GM13977 (cell line): Measurements from ENCODE around the gene EFCAB13.

ENCODE experiments used
- DNase-seq: peaks from one replicate; pipeline ENCODE4 v3.0.0; 2012; ENCODE audit warnings: low spot score
- in situ Hi-C: fragments of 300-500 bp; cut with MboI; formaldehyde crosslinking; loops from one replicate; pipeline ENCODE4 v1.12.0; 2022; ENCODE audit warnings: low sequenced_read_pairs, low pct_unique_long_range_greater_than_20kb, mixed read lengths, inconsistent platforms; ENCODE audit not compliant: unreplicated experiment
- TF ChIP-seq, protein P1 (sequence below): IDR thresholded peaks from 2 replicates; pipeline ENCODE4 v1.5.1; 2012; ENCODE audit warnings: mild to moderate bottlenecking, control low read depth; ENCODE audit not compliant: insufficient read depth; ENCODE audit errors: extremely low read depth, missing control alignments

The EFCAB13 gene, protein sequence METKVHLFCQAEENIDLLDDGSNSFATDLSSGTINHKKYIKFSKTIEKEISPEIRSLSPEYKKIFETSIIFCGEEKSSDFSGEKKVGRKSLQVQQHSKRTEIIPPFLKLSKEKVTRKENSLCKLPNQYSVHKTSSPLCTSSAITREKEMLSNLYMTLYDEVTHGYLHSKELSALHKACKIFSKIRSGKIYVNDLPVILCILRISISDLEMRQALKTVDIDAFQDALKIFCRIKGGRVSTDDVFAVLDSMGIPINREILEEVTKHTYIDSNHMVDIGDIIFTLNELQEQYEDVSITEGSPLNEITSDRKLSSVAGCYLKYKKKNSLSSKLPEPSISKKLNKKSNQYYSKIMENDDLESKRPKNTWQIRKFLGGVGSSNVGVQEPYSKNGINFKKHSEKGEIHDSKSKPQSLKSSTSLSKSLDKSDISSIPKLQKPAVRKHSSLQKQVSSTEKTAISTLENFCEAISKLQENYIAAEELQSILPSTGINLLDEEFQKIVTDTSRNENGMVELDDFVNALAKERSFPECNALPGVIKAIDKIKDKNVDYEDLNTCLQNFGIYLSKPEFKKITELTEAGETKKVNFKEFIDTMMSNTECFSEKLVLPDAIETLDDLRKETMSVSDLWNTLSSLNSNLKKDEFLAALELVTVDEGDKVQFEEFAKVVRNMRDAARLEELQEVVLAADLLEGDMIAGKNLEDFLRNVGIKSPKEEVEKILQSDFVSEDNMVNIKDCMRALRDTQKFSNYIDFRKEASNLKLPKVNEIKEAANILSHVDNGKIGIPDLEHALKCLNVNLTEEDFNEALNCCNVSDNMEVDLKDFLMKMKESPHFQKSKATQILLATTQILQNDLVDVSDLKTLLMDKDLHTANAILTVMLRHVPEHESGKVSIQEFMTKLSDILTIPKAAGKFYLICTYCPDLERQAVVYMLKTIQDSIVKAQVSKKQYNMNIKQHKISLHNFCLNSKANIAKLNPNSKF

DNA sequence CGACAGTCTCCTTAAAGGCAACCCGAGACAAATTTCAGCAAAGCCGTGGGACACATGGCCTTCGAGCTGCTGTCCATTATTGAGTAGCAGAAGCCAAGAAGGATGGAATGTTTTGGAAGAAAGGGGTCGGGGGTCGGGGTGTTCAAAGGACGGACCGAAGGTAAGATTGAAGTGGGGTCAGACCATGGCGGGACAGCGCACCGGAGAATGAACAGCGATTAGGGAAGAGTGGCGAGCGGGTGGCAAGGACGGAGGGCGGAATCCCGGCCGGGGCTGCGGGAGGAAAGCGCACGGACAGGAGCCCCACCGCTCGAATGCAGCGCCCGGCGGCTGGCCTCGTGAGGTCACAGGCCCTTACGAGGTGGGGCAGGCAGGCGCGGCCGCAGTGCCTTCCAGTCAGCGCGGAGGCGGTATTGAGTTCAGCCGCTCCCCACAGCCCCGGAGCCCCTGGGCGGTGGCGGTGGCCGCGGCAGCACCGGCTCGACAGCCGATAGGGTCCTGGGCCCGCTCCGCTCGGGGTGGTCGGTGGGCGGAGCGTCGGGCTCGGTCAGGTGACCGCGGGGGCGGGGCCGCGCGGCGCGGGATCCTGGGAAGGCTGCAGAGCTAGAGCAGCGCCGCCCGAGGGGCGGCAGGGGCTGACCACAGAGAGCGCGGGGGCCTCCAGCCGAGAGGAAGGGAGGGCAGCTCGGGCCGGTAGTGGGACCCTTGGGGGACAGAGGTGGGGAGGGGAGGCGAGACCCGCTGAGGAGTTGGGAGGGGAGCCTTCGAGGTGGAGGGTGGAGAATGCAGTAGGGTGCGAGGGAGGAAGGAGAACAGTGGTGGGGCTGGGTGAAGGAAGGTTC, at the start of gene EFCAB13:
EFCAB13 (plus strand) TSS at position 574 of the 842 bp plus-strand sequence. CDS start 4,399 bp downstream, outside the sequence.
- TF ChIP-seq, protein P1, sequence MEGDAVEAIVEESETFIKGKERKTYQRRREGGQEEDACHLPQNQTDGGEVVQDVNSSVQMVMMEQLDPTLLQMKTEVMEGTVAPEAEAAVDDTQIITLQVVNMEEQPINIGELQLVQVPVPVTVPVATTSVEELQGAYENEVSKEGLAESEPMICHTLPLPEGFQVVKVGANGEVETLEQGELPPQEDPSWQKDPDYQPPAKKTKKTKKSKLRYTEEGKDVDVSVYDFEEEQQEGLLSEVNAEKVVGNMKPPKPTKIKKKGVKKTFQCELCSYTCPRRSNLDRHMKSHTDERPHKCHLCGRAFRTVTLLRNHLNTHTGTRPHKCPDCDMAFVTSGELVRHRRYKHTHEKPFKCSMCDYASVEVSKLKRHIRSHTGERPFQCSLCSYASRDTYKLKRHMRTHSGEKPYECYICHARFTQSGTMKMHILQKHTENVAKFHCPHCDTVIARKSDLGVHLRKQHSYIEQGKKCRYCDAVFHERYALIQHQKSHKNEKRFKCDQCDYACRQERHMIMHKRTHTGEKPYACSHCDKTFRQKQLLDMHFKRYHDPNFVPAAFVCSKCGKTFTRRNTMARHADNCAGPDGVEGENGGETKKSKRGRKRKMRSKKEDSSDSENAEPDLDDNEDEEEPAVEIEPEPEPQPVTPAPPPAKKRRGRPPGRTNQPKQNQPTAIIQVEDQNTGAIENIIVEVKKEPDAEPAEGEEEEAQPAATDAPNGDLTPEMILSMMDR: peak; percentile 21
- peak; percentile 90 for DNase-seq
- in situ Hi-C loops: no loop called here

DNA sequence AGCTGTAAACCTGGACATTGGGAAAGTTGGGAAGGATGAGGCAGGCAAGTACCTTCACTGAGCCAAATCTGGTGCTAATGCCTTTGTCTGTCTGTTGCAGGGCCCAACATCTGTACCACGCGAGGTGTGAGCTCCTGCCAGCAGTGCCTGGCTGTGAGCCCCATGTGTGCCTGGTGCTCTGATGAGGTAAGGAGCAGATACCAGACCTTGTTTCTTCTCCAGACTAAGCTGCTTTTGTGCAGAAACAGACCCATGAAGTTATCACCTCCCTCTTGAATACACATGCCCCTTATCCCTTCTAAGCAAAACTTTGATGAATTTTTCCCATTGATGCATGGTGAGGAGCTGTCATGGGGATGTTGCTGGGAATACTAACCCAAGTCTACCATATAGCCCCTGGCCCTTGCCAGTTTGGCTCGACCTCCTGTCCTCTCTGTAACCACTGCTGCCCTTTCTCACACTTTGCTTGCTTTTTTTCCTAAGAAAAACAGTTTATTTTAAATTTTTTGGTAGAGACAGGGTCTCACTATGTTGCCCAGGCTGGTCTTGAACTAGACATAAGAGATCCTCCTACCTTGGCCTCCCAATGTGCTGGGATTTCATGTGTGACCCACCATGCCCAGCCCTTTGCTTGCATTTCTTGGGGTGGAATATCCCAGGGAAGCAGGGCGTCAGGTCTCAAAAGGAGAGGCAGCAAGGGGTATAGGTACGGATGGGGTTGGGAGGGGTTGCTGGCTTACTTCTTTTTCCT, 49.3 kb upstream of the EFCAB13 start:
- no peak for DNase-seq
- TF ChIP-seq, protein P1: no peak
- in situ Hi-C loops: no loop called here

DNA sequence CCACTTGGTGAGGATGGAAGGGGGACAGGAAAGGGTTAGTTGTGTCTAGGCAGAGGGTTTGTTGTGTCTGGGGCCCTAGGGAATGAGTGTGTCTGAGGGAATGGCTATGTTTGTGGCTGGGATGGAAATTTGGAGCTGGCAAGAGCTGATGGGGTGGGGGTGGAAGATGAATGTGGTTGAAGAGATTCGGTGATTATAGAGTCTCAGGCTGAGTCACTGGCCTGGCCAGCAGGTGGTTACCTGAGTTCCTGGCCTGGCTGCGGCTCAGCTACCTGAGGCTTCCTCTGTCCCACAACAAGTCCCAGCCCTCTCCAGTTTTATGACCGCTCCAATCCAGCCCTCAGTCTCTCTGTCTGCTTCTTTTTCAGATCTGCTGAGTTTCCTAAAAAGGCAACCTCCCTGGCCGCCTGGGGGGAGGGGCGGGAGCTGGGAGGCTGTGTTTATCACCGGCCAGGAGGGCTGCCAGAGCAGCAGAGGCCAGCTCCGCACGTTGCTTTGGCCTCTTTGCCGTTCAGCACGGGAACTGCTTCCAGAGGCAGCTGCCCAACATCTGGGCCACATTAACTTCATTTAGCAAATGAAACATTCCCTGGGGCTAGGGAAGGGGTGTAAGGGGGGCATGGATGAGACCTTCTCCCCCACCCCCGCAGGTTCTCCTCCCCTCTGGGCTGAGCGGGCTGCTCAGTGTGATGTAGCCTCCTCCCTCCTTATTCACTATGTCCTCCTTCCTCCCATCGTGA, 48.3 kb upstream of the EFCAB13 start:
- TF ChIP-seq, protein P1: no peak
- DNase-seq: no peak
- in situ Hi-C loops: no loop called here

DNA sequence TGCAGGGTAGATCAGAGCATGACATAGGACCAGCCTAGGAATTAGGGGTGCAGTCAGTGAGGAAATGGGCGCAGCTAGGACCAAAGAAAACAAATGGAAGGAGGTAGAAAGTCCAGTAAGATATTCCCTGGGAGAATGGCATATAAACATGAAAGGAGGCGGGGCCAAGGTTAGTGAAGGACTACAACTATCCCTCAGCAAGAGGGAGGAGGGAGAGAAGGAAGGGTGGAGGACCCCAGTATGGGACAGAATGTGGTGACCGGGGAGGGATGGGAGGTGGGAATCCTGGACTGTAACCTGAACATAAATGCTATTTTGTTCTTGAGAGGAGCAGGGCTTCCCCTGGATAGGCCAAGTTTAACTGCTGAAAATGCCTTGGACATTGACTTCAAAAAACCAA, 47.3 kb upstream of the EFCAB13 start:
- DNase-seq: no peak
- in situ Hi-C loops: no loop called here
- TF ChIP-seq, protein P1: no peak

DNA sequence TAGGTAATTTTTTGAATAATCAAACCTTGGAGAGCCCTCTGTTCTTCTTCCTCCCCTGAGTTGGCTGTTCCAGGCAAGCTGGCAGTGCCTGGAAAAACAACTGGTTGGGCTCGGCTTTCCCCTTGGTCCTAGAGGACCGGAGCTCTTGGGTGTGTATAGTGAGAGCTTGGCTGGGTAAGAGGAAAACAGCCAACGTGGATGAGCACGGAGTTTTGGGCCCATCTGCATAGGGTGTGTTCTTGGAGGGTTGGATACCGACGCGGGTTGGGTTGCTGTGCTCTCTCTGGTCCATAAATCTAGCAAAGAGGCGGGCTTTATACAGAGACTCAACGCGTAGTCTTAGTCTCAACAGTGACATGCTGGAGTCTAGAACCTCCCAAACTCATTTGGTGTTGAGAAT, 46.9 kb upstream of the EFCAB13 start:
- in situ Hi-C loops: no loop called here
- no peak for DNase-seq
- TF ChIP-seq, protein P1: no peak
